Astrocyte of the spinal cord (primary cell): ENCODE data around the gene GPLD1.
"Not testable (repeated sequence)": the region's sequence is repeated elsewhere in the genome, so short reads cannot be mapped to it uniquely, and the experiment has no call there.

Source experiments
- DNase-seq: peaks from one replicate; pipeline ENCODE4 v3.0.0; 2011; ENCODE audit warnings: low read depth, low spot score
- H3K4me3 ChIP-seq: 2 replicates; pipeline ENCODE4 v1.5.1; 2011; ENCODE audit warnings: low read depth, mild to moderate bottlenecking, low read length, moderate library complexity
- in situ Hi-C: cut with HindIII; loops from 2 replicates; pipeline ENCODE4 v1.10.0; 2017; ENCODE audit warnings: low sequenced_read_pairs
- TF ChIP-seq, protein P1 (sequence below): IDR thresholded peaks from 2 replicates; pipeline ENCODE4 v1.5.1; 2012; ENCODE audit warnings: low read depth, mild to moderate bottlenecking, low read length, inconsistent platforms

The GPLD1 gene

DNA sequence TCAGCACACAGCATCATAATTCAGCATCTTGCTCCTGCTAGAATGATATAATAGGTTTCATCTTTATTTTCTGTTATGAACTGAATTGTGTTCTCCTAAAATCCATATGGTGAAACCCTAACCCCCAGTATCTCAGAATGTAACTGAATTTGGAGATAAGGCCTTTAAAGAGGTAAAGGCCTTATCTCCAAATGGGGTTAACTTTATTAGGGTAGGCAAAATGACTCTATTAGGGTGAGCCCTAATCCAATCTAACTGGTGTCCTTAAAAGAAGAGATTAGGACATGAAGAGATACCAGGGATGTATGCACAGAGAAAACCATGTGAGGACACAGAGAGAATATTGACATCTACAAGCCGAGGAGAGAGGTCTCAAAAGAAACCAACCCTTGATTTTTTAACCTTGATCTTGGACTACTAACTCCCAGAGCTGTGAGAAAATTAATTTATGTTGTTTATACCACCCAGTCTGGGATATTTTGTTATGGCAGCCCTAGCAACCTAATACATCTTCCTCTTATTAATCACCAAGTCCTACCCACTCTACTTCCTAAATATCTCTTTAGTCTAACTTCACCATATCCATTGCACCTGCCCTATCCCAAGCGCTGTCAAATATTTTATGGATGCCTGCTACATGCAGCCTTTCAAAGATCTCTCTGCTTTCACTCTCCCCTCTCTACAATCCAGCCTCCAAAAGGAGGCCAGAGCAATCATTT, 95.2 kb downstream of the GPLD1 start:
- in situ Hi-C loops = no loop called here
- no peak for DNase-seq
- H3K4me3 ChIP-seq = no peak overlapping the region
- TF ChIP-seq, protein P1, sequence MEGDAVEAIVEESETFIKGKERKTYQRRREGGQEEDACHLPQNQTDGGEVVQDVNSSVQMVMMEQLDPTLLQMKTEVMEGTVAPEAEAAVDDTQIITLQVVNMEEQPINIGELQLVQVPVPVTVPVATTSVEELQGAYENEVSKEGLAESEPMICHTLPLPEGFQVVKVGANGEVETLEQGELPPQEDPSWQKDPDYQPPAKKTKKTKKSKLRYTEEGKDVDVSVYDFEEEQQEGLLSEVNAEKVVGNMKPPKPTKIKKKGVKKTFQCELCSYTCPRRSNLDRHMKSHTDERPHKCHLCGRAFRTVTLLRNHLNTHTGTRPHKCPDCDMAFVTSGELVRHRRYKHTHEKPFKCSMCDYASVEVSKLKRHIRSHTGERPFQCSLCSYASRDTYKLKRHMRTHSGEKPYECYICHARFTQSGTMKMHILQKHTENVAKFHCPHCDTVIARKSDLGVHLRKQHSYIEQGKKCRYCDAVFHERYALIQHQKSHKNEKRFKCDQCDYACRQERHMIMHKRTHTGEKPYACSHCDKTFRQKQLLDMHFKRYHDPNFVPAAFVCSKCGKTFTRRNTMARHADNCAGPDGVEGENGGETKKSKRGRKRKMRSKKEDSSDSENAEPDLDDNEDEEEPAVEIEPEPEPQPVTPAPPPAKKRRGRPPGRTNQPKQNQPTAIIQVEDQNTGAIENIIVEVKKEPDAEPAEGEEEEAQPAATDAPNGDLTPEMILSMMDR = no peak

DNA sequence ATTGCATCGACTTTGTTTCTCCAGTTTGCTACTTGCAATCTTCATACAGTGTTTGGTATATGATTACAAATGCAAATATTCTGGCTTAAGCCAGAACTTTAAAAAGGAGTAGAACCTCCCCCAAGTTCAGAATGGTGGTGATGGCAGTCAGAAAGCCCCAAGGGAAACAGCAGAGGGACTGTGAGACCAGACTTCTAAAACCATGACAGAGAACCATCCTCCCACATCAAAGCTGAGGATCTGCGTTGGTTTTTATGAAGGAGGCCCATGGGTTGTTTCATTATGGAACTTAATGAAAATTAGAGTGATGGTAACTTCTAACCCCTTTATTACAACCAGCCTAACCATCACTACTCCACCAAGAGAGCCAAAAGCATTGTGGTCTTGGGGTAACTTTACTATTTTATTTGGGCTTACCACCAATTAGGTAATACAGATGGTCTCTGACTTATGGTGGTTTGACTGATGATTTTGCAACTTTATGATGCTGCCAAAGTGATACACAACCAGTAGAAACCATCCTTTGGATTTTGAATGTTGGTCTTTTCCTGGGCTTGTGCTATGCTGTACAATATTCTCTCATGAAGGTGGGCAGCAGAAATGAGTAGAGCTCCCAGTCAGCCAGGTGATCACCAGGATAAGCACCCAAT, 97.5 kb downstream of the GPLD1 start:
- no peak for DNase-seq
- TF ChIP-seq, protein P1 = no peak
- no peak overlapping the region for H3K4me3 ChIP-seq
- in situ Hi-C loops = no loop called here

DNA sequence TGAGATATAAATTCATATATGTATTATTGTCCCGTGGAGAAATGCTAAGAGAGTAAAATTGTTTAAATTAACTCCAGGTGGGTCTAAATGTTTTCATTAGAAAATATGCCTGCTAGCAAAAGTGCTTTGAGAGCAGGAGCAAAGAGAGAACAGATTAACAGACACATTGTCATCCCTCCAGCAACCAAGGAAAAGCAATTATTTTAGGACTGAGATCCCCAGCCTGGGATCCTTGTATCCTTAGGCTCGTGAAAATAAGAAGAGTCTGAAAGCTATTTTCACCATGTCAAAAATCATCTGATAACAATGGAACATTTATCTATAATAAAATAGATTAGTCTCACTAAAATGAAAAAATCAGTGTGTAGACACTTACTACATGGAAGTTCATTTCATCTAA, 98.2 kb downstream of the GPLD1 start:
- no peak overlapping the region for H3K4me3 ChIP-seq
- in situ Hi-C loops = no loop called here

DNA sequence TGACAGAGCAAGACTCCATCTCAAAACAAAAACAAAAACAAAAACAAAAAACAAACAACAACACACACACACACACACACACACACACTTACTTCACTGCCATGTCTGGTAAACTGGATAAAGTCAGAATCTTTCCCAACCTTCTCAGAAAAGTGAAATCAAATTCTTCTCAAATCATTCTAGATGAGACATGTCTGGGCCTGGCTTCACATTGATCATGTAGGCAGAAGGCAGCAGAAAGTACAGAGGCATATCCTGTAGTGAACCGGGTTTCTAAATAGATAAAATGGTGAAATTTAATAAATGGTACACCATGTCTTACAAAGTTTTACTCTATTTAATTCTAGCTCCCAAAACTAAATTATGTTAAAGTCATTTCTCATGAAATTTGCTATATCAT, 101.6 kb downstream of the GPLD1 start:
- in situ Hi-C loops = no loop called here
- H3K4me3 ChIP-seq = no peak overlapping the region

More for the DNA sequence above, 98.2 kb downstream of the GPLD1 start:
- DNase-seq = no peak
- TF ChIP-seq, protein P1 = no peak

DNA sequence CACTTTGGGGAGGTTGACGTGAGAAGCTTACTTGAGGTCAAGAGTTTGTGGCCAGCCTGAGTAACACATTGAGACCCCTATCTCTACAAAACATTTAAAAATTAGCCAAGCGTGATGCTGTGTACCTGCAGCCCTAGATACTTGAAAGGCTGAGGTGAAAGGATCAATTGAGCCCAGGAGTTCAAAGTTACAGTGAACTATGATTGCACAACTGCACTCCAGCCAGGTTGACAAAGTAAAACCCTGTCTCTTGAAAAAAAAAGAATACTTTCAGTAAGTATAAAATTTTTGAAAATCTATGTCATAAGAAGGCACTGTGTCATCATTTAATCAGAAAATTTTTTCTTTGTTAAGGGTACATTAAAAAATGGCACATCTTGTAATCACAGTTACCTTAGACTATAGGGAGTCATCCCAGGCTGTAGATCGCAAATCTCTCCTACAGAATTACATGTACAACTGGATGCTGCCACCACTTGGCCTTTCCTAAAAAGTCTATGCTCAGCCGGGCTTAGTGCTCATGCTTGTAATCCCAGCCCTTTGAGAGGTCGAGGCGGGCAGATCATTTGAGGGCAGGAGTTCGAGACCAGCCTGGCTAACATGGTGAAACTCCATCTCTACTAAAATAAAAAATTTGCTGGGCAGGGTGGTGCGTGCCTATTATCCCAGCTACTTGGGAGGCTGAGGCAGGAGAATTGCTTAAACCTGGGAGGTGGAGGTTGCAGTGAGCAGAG, 103.7 kb downstream of the GPLD1 start:
- in situ Hi-C loops = no loop called here
- no peak for DNase-seq
- H3K4me3 ChIP-seq = no peak overlapping the region
- TF ChIP-seq, protein P1 = no peak

More for the DNA sequence above, 101.6 kb downstream of the GPLD1 start:
- DNase-seq = no peak
- TF ChIP-seq, protein P1 = no peak

DNA sequence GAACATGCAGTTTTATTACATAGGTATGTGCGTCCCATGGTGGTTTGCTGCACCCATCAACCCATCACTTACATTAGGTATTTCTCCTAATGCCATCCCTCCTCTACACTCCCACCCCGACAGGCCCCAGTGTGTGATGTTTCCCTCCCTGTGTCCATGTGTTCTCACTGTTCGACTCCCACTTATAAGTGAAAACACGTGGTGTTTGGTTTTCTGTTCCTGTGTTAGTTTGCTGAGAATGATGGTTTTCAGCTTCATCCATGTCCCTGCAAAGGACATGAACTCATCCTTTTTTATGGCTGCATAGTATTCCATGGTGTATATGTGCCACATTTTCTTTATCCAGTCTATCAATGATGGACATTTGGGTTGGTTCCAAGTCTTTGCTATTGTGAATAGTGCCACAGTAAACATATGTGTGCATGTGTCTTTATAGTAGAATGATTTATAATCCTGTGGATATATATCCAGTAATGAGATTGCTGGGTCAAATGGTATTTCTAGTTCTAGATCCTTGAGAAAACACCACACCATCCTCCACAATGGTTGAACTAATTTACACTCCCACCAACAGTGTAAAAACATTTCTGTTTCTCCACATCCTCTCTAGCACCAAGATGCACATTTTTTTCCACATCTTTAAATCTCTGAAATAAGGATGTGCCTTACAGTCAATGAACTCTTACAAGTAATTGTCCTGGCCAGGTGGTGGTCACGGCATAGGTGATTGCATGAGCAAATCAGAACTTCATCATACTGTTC, 104.8 kb downstream of the GPLD1 start:
- H3K4me3 ChIP-seq, in situ Hi-C loops, DNase-seq: not testable (repeated sequence)

DNA sequence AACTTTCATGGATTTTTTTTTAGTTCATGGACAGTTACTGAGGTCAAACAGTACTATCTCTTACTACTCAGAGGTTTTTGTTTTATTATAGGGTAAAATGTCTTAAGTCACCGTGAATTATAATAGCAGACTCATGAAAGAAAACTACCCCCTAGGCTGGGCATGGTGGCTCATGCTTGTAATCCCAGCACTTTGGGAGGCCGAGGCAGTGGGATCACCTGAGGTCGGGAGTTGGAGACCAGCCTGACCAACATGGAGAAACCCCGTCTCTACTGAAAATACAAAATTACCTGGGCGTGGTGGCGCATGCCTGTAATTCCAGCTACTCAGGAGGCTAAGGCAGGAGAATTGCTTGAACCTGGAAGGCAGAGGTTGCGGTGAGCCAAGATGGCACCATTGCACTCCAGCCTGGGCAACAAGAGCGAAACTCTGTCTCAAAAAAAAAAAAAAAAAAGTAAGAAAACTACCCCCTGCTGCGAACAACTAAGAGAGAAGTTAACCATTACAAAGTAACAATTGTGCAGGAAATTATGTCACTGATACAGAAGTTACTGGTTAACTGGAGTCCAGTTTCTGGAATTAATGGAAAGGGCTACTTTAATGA, 106.4 kb downstream of the GPLD1 start:
- in situ Hi-C loops, H3K4me3 ChIP-seq, DNase-seq: not testable (repeated sequence)
